GM21447 (cell line): ENCODE results near the gene ZNF326.
"Not testable (repeated sequence)": the region's sequence is repeated elsewhere in the genome, so short reads cannot be mapped to it uniquely, and the experiment has no call there.

ENCODE experiments used
- ATAC-seq: cut with Tn5 transposase; IDR thresholded peaks from one replicate; pipeline ENCODE4 v1.9.1; 2021; ENCODE audit not compliant: unreplicated experiment

Gene ZNF326

DNA sequence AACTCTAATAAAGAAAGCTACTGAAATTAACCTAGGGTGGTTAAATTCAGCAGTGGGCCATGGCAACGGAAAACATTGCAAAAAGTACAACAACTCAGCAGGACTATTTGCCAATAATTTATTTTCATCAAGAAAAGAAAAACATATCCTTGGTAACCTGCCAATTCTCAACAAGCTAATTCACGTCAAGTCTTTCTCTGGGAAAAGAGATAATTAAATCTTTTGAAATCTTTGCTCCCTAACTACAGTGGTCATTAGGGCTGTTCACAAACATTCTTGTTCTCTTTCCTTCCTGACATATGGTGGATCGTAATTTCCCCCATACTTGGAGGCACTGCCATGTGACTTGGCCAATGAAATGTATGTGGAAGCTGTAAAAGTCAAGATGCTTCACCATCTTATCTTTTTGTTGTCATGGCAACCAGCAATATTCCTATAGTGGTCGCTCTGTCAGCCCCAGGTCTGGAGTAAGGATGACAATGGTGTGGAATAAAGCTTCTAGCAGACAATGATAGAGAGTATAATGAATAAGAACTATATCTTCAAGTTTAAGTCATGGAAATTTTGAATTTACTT lies 29.6 kb upstream of the ZNF326 start:
- no peak for ATAC-seq

DNA sequence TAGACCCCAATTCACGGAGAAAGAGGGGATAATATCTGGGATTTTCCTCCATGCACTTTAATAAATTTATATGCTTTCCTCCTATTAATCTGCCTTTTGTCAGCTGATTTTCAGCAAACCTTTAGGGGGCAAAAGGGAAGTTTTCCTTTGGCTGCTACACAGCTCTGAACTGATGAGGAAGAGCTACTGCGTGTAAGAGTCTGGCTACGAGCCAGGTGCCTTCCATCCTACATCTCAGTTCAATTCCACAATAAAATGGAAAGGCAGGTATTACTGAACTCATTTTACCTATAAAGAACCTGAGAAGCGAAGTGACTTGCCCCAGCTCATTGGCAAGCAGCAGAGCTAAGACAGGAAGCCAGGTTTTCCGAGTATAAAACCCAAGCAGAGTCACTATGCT lies 28.3 kb upstream of the ZNF326 start:
- ATAC-seq, result no peak

DNA sequence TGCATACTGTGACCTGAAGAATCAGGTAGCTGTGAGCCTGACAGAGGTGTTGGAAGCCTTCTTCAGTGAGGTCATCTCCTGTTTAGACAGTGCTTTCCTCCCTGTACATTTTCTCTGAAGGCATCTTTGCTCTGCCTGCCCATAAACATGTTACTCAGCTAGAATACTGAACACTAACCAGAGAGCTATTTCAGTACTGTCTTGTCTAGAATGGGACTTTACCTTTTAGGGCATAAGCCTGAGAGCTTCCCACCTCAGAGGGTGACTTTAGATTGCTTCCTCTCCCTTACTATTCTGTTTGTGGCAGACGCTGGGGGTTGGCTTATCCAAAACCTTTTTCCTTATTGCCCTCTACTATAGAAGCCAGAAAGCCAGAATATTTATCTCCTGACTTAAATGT lies 23.3 kb upstream of the ZNF326 start:
- peak; percentile 71 for ATAC-seq

DNA sequence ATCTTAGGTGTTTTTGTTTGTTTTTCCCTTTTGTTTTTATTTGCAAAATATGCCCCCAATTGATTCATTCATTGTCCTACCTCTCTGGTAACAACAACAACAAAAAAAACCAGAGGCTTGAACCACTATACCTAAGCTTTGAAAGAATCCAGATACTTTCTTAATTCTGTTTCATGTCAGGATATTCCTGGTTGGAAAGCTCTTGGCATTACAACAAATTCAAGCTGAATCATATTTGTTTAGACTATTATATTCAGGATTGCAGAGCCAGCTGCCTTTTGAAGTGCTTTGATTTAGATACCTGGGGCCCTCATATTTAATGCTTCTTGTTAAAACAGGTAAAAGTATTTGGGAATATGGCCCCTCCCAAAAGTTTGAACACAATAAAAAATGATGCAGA lies 22.9 kb upstream of the ZNF326 start:
- no peak for ATAC-seq

DNA sequence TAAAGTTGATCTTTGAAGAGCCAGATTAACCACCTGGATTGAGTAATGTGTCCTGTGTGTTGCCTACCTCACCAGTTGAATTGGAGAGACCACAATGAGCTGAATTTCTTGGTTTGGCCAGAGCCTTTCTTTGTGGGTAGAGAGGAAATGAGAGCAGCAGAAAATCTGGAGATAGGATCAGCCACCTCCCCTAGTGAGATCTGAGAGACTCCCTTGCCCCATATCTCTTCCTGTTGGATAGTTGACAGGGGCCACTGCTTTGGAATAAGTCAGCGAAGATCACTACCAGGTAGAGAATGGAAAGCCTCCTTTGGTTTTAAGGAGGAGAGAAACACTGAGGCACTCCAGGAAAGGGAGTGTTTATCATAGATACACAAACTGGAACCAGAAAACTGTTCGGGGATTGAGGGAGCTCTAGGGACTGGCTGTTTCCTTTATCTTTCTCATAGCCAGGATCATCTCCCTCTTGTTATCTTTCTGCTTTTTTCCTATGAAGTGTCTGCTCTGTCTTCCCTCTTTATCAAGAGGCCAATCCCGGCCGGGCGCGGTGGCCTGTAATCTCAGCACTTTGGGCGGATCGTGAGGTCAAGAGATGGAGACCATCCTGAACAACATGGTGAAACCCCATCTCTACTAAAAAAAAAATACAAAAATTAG lies 21.3 kb upstream of the ZNF326 start:
- ATAC-seq, result no peak

DNA sequence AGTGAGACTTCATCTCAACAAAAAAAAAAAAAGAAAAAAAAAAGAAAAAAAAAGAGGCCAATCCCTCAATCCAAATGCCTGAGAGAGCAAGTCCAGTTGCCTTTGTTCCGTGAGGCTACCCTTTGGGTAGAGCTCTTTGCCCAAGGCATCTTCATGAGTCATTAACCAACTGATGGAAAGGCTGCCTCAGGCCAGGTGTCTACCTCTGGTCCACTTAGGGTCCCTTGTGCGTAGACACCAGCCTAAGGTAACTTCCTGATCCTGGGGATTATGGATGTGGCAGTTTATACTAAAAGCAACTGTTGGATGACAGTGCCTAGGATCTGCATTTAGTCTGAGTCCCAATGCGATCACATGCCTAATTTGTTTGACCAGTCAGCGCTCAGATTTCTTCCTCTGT lies 20.7 kb upstream of the ZNF326 start:
- ATAC-seq, result no peak

DNA sequence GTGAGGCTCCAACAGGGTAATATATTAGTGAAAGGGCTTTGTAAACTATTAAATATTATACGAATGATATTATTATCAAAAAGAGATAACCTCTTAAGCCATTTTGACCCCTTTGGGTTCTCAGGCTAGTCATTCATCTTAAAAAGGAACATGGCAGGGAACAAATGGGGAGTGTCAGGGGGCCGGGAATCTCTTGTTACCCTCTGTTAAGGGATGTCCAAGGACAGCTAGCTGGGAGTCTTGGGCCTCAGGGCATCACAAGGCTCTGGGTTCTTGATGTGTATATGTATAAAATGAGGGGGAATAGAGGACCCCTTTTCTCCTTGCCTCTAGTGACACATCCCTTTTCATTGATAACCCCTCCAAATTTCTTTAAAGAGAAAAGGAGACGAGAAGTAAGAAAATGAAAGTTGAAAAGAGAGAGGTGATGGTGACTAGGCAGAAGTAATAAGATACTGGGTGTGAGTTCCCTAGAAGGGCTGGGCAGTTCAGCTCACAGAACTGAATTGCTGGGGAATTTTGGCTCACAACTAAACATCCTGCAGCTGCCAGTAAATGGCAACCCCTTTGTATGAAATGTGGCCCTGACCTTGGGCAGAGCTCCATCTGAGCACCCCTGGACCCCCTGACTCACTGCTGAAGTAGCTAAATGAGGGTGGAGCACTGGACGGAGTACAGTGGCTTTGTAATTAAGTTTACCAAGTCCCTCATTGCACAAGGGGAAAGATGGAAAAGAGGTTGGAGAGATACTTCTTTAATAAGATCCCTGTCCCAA lies 20.0 kb upstream of the ZNF326 start:
- no peak for ATAC-seq

DNA sequence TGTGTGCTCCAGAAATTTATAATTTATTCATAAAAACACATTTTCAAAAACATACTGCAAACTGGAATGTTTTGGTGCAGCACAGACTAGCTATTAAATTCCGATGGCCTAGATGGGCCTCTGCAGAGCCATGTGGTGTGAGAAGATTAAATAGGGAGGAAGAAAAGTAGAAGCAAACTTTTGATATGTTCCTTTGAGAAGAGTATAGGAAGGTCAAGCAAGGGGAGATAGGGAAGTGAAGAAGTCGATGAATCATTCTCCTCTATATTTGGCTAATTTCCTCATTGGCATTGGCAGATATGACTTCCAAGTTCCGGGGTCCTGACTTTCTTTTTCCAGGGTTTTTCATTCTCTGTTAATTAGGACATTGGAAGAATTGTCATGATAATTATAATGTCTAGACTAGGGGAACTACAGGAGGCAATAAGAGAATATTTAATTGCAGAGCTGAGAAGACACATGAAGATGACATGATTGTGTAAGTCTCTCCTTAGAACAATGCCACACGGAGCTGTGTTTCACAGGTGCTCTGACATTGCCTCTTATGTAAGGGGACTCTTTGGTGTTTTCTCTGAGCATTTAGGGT lies 19.3 kb upstream of the ZNF326 start:
- no peak for ATAC-seq

DNA sequence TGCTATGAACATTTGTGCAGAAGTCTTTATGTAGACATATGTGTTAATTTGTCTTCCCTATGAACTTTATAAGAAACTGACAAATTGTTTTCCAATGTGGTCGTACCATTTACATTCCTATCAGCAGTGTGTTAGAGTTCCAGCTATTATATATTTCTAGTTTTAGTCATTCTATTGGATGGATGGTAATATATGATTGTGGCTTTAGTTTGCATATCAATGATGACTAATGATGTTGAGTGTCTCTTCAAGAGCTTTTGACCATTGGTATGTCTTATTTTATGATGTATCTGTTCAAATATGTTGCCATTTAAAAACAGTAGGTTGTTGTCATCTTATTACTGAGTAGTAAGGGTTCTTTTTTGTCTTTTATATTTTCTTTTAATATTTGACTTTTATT lies 16.2 kb upstream of the ZNF326 start:
- no peak for ATAC-seq

DNA sequence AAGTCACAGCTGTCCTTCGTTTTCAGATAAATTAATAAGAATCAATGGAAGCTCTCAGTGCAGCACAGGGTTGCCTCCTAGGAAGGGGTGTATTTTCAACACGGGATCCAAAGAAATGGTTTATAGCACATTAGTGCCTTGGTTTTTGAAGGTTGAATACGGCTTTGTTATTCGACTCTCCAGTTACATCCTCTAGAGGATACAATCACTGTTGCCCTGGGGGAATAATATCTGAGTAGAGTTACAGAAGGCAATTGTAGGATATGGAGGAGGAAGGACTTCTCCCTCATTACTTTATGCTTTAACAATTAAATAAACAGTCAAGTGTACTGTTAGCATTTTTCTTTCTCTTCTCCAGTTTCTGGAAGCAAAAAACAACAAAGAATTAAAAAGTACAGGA lies 14.3 kb upstream of the ZNF326 start:
- no peak for ATAC-seq

DNA sequence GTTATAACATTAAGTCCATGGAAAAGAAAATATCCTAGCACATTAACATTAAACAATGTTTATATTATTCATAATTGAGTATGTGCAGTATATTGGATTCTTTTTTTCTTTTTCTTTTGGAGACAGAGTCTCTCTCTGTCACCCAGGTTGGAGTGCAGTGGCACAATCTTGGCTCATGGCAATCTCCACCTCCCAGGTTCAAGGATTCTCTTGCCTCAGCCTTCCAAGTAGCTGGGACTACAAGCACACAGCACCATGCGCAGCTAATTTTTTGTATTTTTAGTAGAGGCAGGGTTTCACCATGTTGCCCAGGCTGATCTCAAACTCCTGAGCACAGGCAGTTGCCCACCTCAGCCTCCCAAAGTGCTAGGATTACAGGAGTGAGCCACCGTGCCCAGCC lies 12.1 kb upstream of the ZNF326 start:
- ATAC-seq, result not testable (repeated sequence)

DNA sequence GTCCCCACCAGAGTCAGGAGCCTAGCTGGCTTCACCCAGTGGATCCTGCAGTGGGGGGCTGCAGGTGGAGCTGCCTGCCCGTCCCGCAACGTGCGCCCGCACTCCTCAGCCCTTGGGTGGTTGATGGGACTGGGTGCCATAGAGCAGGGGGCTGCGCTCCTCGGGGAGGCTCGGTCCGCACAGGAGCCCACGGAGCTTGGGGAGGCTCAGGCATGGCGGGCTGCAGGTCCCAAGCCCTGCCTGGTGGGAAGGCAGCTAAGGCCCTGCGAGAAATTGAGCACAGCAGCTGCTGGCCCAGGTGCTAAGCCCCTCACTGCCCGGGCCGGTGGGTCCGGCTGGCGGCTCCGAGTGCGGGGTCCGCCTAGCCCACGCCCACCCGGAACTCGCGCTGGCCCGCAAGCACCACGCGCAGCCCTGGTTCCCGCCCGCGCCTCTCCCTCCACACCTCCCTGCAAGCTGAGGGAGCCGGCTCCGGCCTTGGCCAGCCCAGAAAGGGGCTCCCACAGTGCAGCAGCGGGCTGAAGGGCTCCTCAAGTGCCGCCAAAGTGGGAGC lies 10.3 kb upstream of the ZNF326 start:
- ATAC-seq, result not testable (repeated sequence)

DNA sequence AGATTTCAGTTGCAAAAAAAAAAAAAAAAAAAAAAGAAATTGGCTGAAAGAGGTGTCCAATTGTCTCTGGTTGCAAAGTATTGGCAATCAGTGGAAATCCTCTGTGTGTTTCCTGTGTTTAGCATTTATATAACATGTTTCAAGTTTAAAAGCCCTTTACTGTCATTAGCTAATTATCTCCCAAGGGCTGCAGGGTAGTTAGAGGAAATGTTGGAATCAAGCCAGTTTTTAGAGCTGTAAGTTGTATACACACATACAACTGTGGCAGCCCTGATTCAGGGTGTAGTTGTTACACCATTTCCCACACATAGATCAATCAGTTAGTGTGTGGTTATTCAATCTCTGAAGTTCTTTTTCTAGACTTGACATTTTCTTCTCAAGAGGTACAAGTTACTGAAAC lies 8.9 kb upstream of the ZNF326 start:
- ATAC-seq, result no peak

DNA sequence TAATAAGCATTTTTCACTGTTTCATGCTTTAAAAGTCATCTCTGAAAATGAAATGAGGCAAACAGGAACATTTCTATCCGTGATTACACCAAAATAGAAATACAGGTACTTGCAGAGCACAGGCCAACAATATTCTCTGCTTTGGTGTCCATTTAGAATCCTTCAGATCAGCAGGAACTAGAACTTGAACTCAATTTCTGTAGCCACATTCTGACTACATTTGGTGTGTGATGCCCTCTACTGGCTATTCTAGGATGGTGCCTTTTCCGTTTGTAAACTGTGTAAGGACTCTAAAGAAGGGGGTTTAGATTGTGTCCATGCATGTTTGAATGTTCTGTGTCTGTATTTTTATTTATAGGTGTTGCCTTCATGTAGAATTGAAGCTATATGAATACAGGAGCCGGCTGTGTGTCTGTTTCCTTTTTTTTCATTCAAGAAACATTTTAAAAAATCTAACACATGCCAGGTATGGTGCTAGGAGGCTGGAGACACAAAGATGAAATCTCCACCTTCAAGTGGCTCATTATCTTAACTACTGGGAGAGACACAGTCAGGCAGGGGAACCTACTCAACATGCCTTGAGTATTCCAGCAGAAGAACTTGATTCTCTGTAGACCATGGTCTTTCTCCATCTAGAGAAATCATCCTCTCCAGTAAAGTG lies 7.6 kb upstream of the ZNF326 start:
- ATAC-seq, result peak; percentile 81

DNA sequence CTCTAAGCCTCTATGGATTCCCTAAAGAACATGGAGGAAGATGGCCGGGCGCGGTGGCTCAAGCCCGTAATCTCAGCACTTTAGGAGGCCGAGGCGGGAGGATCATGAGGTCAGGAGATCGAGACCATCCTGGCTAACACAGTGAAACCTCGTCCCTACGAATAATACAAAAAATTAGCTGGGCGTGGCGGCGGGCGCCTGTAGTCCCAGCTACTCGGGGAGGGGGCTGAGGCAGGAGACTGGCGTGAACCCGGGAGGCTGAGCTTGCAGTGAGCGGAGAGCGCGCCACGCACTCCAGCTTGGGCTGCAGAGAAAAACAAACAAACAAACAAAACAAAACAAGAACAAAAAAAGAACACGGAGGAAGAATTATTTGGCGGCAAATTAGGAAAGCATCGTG lies 5.8 kb upstream of the ZNF326 start:
- ATAC-seq, result no peak

DNA sequence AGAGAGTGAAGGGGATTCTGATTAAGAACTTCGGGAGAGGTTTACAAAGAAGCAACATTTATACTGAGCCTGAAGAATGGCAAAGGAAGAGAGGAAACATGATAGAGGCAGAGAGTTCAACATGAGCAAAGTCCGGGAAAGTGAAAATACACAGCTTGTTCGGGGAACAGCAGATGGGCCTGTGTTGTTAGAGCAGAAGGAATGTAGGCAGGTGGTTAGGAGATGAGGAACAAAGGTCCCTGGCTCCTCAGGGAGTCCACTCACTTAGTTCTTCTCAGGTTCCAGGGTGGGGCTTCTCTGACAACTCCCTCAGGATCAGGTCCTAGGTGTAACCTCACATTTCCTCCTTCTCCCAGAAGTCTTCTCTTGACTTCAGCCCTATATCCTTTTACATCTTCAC lies 5.1 kb upstream of the ZNF326 start:
- no peak for ATAC-seq

DNA sequence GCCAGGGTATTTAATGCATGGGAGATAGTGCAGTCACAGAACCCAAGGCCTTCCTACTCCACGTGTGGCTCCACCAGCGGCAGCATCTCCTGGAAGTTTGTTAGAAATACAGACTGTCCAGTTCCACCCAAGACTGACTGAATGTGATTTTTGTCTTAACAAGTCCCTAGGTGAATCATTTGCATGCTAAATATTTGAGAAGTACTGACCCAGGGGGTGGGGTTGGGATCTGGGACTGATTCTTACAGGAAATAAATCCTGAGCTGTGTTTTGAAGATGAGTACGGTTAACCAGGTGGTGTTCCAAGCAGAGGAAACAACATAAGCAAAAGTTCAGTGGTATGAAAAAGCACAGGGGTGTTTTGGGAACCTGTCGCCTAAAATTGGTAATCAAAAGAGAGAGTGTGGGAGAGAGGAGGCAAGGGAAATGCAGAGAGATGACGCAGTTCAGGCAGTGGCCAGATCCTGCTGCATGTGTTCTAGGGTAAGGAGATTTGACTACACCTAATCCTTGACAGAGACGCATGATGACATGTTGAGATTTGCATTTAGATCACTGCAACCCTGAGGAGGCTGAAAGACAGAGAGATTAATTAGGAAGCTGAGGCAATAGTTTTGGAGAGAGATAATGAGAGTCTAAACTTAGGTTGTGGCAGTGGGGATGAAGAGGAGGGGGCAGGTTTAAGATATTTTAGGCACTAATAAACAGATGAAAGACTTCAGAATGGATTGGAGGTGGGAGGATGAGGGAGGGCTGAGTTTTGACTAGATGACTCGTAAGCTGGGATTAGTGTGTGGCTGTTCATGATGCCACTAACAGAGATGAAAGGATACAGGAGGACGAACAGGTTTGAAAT lies 3.7 kb upstream of the ZNF326 start:
- no peak for ATAC-seq

DNA sequence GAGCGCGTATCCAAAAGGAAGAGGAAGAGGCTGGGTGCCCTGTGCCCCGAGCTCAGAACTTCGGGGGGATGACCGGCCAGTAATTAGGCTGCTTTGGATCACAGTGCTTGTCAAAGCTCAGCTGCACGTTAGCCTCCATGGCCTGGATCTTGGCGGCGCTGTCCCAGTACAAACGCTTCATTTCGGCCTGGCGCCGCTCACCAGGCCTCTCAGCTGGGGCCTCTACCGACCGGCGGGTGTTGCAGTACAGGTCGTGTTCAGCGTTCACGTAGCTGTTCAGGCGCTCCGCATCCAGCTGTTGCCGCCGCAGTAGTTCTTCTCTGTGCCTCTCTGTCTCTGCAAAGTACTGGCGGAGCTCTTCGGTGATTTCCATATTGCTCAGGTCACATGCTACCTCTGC lies 1.4 kb upstream of the ZNF326 start:
- ATAC-seq, result no peak

DNA sequence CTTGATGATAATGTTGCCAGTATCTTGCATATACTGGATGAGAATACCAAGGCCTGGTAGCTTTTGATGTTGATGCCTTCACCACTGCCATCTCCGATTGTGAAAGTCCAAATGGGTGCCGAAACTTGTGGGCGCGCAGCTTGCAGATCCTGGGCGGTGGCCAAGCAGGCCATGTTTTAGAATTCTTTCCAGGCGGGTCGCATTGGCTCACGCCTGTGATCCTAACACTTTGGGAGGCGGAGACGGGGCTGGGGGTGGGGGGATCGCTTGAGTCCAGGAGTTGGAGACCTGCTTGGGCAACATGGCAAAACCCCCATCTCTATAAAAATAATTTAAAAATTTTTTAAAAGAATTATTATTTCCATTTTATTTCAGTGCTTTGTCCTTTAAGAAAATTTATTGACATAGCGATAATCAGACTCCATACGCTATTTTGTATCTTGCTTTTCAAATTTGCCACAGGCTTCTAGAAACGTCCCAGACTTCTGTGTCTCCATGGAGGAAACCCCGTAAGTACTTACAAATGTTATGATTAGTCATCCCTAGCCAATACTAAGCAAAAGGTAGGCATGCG lies 592 bp upstream of the ZNF326 start:
- ATAC-seq, result no peak
